SH-SY5Y (cell line): ENCODE results near the gene STAT3.

Source experiments
- GATA2 ChIP-seq: IDR thresholded peaks from 2 replicates; pipeline ENCODE4 v1.6.1; 2011; ENCODE audit warnings: mild to moderate bottlenecking, low read depth, low read length
- GATA3 ChIP-seq: IDR thresholded peaks from 2 replicates; pipeline ENCODE4 v1.6.1; 2011; ENCODE audit warnings: low read depth, mild to moderate bottlenecking, low read length, moderate library complexity

The STAT3 gene

GRCh38 chr17:42373896-42374295, 14.3 kb downstream of the STAT3 start:
- no peak for TF ChIP-seq GATA2
- no peak for TF ChIP-seq GATA3

GRCh38 chr17:42372142-42372541, 16.1 kb downstream of the STAT3 start:
- TF ChIP-seq GATA3: no peak
- no peak for TF ChIP-seq GATA2

- no peak for TF ChIP-seq GATA3
- no peak for TF ChIP-seq GATA2
Observed at GRCh38 chr17:42365136-42365535, 23.1 kb downstream of the STAT3 start.

- TF ChIP-seq GATA2 (no peak), GATA3 (no peak)
Observed at GRCh38 chr17:42363767-42364585, 24.3 kb downstream of the STAT3 start.

GRCh38 chr17:42363231-42363630, 25.0 kb downstream of the STAT3 start:
- TF ChIP-seq GATA3 (no peak), GATA2 (no peak)

GRCh38 chr17:42362245-42362961, 25.8 kb downstream of the STAT3 start:
- no peak for TF ChIP-seq GATA2
- TF ChIP-seq GATA3: no peak

GRCh38 chr17:42361781-42362186, 26.5 kb downstream of the STAT3 start:
- TF ChIP-seq GATA2 (no peak), GATA3 (no peak)

GRCh38 chr17:42359133-42359532, 29.1 kb downstream of the STAT3 start:
- no peak for TF ChIP-seq GATA2
- no peak for TF ChIP-seq GATA3

- TF ChIP-seq GATA3 (no peak), GATA2 (no peak)
Observed at GRCh38 chr17:42358434-42358833, 29.8 kb downstream of the STAT3 start.

GRCh38 chr17:42354956-42355843, 33.0 kb downstream of the STAT3 start:
- TF ChIP-seq GATA3: no peak
- no peak for TF ChIP-seq GATA2

- TF ChIP-seq GATA2: no peak
- TF ChIP-seq GATA3: no peak
Observed at GRCh38 chr17:42348104-42348503, 40.1 kb downstream of the STAT3 start.

- TF ChIP-seq GATA3 (no peak), GATA2 (0 out of 2 replicates have a peak, but pooled peaks have one; percentile 5)
Observed at GRCh38 chr17:42347606-42348005, 40.6 kb downstream of the STAT3 start.

- TF ChIP-seq GATA2: peak; percentile 58; the same call in 1 of the 2 replicates
- 0 out of 2 replicates have a peak, but pooled peaks have one; percentile 37 for TF ChIP-seq GATA3
Observed at GRCh38 chr17:42347198-42347597, 41.0 kb downstream of the STAT3 start.

- no peak for TF ChIP-seq GATA3
- no peak for TF ChIP-seq GATA2
Observed at GRCh38 chr17:42346481-42346880, 41.8 kb downstream of the STAT3 start.
